H1 (cell line): ENCODE measurements around the gene POLR2H. TPM values are rescaled to one million over a fixed set of nuclear protein-coding genes. Genes with fewer than 3 reads are reported as not detected.

Experiments used
- CTCF ChIA-PET: fragments of 300-600 bp; sonication (Branson Sonifier 250); formaldehyde crosslinking; loops from one replicate; lab custom pipeline; 2021; ENCODE audit not compliant: partially characterized antibody; lab: Charles Lee
- POLR2A ChIA-PET: fragments of 300-600 bp; sonication (Branson Sonifier 250); formaldehyde crosslinking; loops from one replicate; lab custom pipeline; 2021; ENCODE audit warnings: inconsistent platforms; ENCODE audit not compliant: partially characterized antibody; lab: Charles Lee
- DNase-seq, 2 experiments: peaks; one replicate each; pipeline versions ENCODE4 v3.0.0 to v3.0.0-alpha.2; 2010 to 2022; ENCODE audit warnings: low spot score in 2 of 2, low read depth in 1 of 2, mixed read lengths in 1 of 2
- FAIRE-seq: peaks from 2 replicates; lab custom pipeline; 2011; peaks lifted over from hg19 to GRCh38; lab: Jason Lieb, UNC
- H2AFZ ChIP-seq: 2 replicates; pipeline ENCODE4 v1.8.1; 2012; ENCODE audit warnings: low read length, inconsistent platforms
- H2AK5ac ChIP-seq: 2 replicates; pipeline ENCODE4 v1.6.1; 2013; ENCODE audit warnings: low read depth, low read length
- H2BK120ac ChIP-seq: replicated peaks from 2 replicates; pipeline ENCODE3; 2013; ENCODE audit warnings: low read depth, low read length, inconsistent platforms
- H2BK12ac ChIP-seq: 2 replicates; pipeline ENCODE4 v1.6.1; 2013; ENCODE audit warnings: low read depth, low read length
- H2BK15ac ChIP-seq: 2 replicates; pipeline ENCODE4 v1.6.1; 2013; ENCODE audit warnings: low read length
- H2BK20ac ChIP-seq: 2 replicates; pipeline ENCODE4 v1.6.1; 2013; ENCODE audit warnings: low read length
- H2BK5ac ChIP-seq: 2 replicates; pipeline ENCODE4 v1.6.1; 2013; ENCODE audit warnings: low read depth, low read length
- H3K14ac ChIP-seq: 2 replicates; pipeline ENCODE4 v1.6.1; 2013; ENCODE audit warnings: inconsistent platforms; ENCODE audit not compliant: insufficient read length
- H3K18ac ChIP-seq: 2 replicates; pipeline ENCODE4 v1.6.1; 2013; ENCODE audit warnings: low read length; ENCODE audit errors: extremely low read depth
- H3K23ac ChIP-seq: 2 replicates; pipeline ENCODE4 v1.6.1; 2013; ENCODE audit warnings: inconsistent platforms; ENCODE audit not compliant: insufficient read length
- H3K23me2 ChIP-seq: 2 replicates; pipeline ENCODE4 v1.6.1; 2013; ENCODE audit warnings: low read depth, low read length
- H3K27ac ChIP-seq: 2 replicates; pipeline ENCODE4 v1.6.1; 2011; ENCODE audit warnings: low read depth, low read length, inconsistent platforms
- H3K27me3 ChIP-seq, 4 experiments: replicated peaks in 1 of 4; 1 replicate in 1 of 4; 2 replicates in 3 of 4; pipeline versions ENCODE4 v1.6.1 to v1.8.1; 2011 to 2013; ENCODE audit warnings: low read length in 3 of 4, mild to moderate bottlenecking in 3 of 4, inconsistent platforms in 2 of 4, mixed read lengths in 2 of 4, moderate library complexity in 1 of 4; ENCODE audit not compliant: control insufficient read depth in 3 of 4, insufficient read depth in 3 of 4; ENCODE audit errors: extremely low read depth in 1 of 4
- H3K36me3 ChIP-seq, 4 experiments: 2 replicates each; pipeline versions ENCODE4 v1.6.1 to v1.8.1; 2011 to 2013; ENCODE audit warnings: mild to moderate bottlenecking in 4 of 4, low read length in 3 of 4, moderate library complexity in 2 of 4, control low read depth in 1 of 4, inconsistent platforms in 1 of 4; ENCODE audit not compliant: insufficient read depth in 4 of 4, control insufficient read depth in 2 of 4
- H3K4ac ChIP-seq: replicated peaks from 2 replicates; pipeline ENCODE3; 2013; ENCODE audit warnings: low read length, low read depth, mixed read lengths, inconsistent platforms; ENCODE audit not compliant: insufficient read length
- H3K4me1 ChIP-seq, 4 experiments: replicated peaks in 1 of 4; 1 replicate in 1 of 4; 2 replicates in 3 of 4; pipeline versions ENCODE4 v1.6.1 to v1.8.1; 2011 to 2013; ENCODE audit warnings: low read length in 3 of 4, inconsistent platforms in 2 of 4, mixed read lengths in 1 of 4; ENCODE audit not compliant: insufficient read depth in 4 of 4, control insufficient read depth in 3 of 4
- H3K4me2 ChIP-seq, 2 experiments: 2 replicates each; pipeline versions ENCODE4 v1.6.1 to v1.8.1; 2011 to 2013; ENCODE audit warnings: low read depth in 2 of 2, low read length in 2 of 2, control low read depth in 1 of 2, inconsistent platforms in 1 of 2, mild to moderate bottlenecking in 1 of 2; ENCODE audit not compliant: insufficient read depth in 1 of 2
- H3K4me3 ChIP-seq, 4 experiments: fragments of 200-600, 300-600 bp in 1 of 4; sonication (generic), shearing (Covaris generic), sonication (Bioruptor Twin) in 1 of 4; 2 replicates each; pipeline versions ENCODE4 v1.5.1 to v1.8.1; 2011 to 2016; ENCODE audit warnings: low read length in 4 of 4, low read depth in 3 of 4, control low read depth in 2 of 4, inconsistent platforms in 2 of 4, mild to moderate bottlenecking in 2 of 4, mixed read lengths in 1 of 4, moderate library complexity in 1 of 4; ENCODE audit not compliant: insufficient read depth in 2 of 4; ENCODE audit errors: extremely low read depth in 1 of 4
- H3K56ac ChIP-seq: replicated peaks from 2 replicates; pipeline ENCODE3; 2013; ENCODE audit warnings: low read depth, mild to moderate bottlenecking, mixed read lengths, low read length, inconsistent platforms; ENCODE audit not compliant: insufficient read length
- H3K79me1 ChIP-seq: 2 replicates; pipeline ENCODE4 v1.6.1; 2013; ENCODE audit warnings: low read depth, low read length, control low read depth
- H3K79me2 ChIP-seq, 2 experiments: 2 replicates each; pipeline versions ENCODE4 v1.6.1 to v1.8.1; 2012 to 2013; ENCODE audit warnings: low read length in 2 of 2, mild to moderate bottlenecking in 2 of 2, inconsistent platforms in 1 of 2; ENCODE audit not compliant: insufficient read depth in 2 of 2, control insufficient read depth in 1 of 2
- H3K9ac ChIP-seq, 4 experiments: replicated peaks in 1 of 4; 1 replicate in 1 of 4; 2 replicates in 3 of 4; pipeline versions ENCODE4 v1.6.1 to v1.8.1; 2011 to 2013; ENCODE audit warnings: low read depth in 3 of 4, low read length in 3 of 4, control low read depth in 2 of 4, mild to moderate bottlenecking in 2 of 4, moderate library complexity in 2 of 4, inconsistent platforms in 1 of 4; ENCODE audit errors: extremely low read depth in 1 of 4
- H3K9me3 ChIP-seq, 2 experiments: 2 replicates each; pipeline versions ENCODE4 v1.6.1 to v1.8.1; 2012 to 2013; ENCODE audit warnings: mild to moderate bottlenecking in 2 of 2, moderate library complexity in 2 of 2, control low read depth in 1 of 2, inconsistent platforms in 1 of 2, low read depth in 1 of 2, low read length in 1 of 2, mixed read lengths in 1 of 2; ENCODE audit not compliant: insufficient read depth in 2 of 2
- H4K20me1 ChIP-seq, 2 experiments: replicated peaks in 1 of 2; 2 replicates each; pipeline versions ENCODE3 to v1.8.1; 2011 to 2013; ENCODE audit warnings: inconsistent platforms in 2 of 2, low read length in 2 of 2, mild to moderate bottlenecking in 1 of 2; ENCODE audit not compliant: insufficient read depth in 2 of 2, control insufficient read depth in 1 of 2
- H4K5ac ChIP-seq: 2 replicates; pipeline ENCODE4 v1.6.1; 2013; ENCODE audit warnings: low read length, low read depth, mixed read lengths, inconsistent platforms; ENCODE audit not compliant: insufficient read length
- H4K8ac ChIP-seq: 2 replicates; pipeline ENCODE4 v1.8.0; 2013; ENCODE audit warnings: mild to moderate bottlenecking, moderate library complexity, low read length, inconsistent platforms; ENCODE audit not compliant: insufficient read depth; ENCODE audit errors: extremely low read depth
- H4K91ac ChIP-seq: replicated peaks from 2 replicates; pipeline ENCODE3; 2013; ENCODE audit warnings: low read length, mixed read lengths, inconsistent platforms; ENCODE audit not compliant: insufficient read length
- GABPA ChIP-seq: IDR thresholded peaks from 2 replicates; pipeline ENCODE4 v1.6.1; 2011; ENCODE audit warnings: mild to moderate bottlenecking, low read length, moderate library complexity, borderline replicate concordance; ENCODE audit not compliant: insufficient read depth
- HDAC6 ChIP-seq: IDR thresholded peaks from one replicate; pipeline ENCODE4 v1.7.1; 2012; ENCODE audit warnings: low read depth, mild to moderate bottlenecking, inconsistent platforms, low read length, moderate library complexity
- JUN ChIP-seq: IDR thresholded peaks from 2 replicates; pipeline ENCODE4 v1.6.1; 2011; ENCODE audit warnings: low read depth, mild to moderate bottlenecking, improper control_type of control experiment, low read length
- MAFK ChIP-seq: IDR thresholded peaks from 2 replicates; pipeline ENCODE4 v1.6.1; 2012; ENCODE audit warnings: low read depth, mild to moderate bottlenecking, improper control_type of control experiment, low read length
- RNF2 ChIP-seq: fragments of 200-900, 300-1000 bp; sonication (generic); IDR thresholded peaks from 2 replicates; pipeline ENCODE4 v1.7.1; 2016; ENCODE audit warnings: borderline replicate concordance, low read depth, mild to moderate bottlenecking, antibody characterized with exemption, low read length; ENCODE audit not compliant: poor library complexity, severe bottlenecking; ENCODE audit errors: missing control alignments
- WGBS, 2 experiments: shearing (Covaris generic) in 1 of 2; methylation state at CpG; one replicate each; pipeline versions ENCODE4 v1.1.6 to v1.1.7; 2013 to 2015; ENCODE audit warnings: low lambda C conversion rate in 2 of 2, mixed read lengths in 2 of 2, inconsistent platforms in 1 of 2, low coverage in 1 of 2, missing lambda C conversion rate in 1 of 2; ENCODE audit not compliant: insufficient replicate concordance in 2 of 2, insufficient coverage in 1 of 2, insufficient read length in 1 of 2; ENCODE audit errors: extremely low coverage in 1 of 2, missing lambda C conversion rate in 1 of 2; 5-methylcytosine and 5-hydroxymethylcytosine counted together
- polyA plus RNA-seq, 7 experiments: library from polyadenylated mRNA; depleted of rRNA in 3 of 7; stranded (reverse) in 5 of 7; unstranded in 2 of 7; fragments of >200 nt in 5 of 7; fragments of 200-250 nt in 2 of 7; gene quantifications; 1 replicate in 5 of 7; 2 replicates in 1 of 7; 4 replicates in 1 of 7; pipeline versions ENCODE4 v1.2.1 to v1.2.3, GENCODE V29; 2011 to 2013; ENCODE audit warnings: missing spikeins in 2 of 7, mixed read lengths in 2 of 7
- total RNA-seq: library from RNA; stranded (reverse); fragmentation: NEBNext Ultra II Directional; extraction: Animal tissue kit (Norgen Biotek cat#: 25700); gene quantifications from 2 replicates; pipeline ENCODE4 v1.2.1, GENCODE V29; 2021

POLR2H gene
- total and polyA plus RNA-seq, 2 of the 8 experiments (the other 6 are each of a cell fraction or from before 2014, with no cell fraction given), result 113 to 335 TPM

GRCh38 chr3:184347321-184348056 is 14.0 kb upstream of the POLR2H start:
- H4K91ac ChIP-seq, result no peak overlapping the region
- POLR2A ChIA-PET, result interaction anchor here (0.8 to 3.2 kb wide), 11 partner anchors 9 to 32 kb away, joined by 3 to 23 read pairs (median 4); partner anchors contain the start of gene FAM131A
- no peak for TF ChIP-seq GABPA
- peak; percentile 9; the same call in 1 of the 2 replicates for TF ChIP-seq MAFK
- TF ChIP-seq HDAC6, result no peak
- no peak for TF ChIP-seq JUN
- no peak for TF ChIP-seq RNF2
- no peak overlapping the region for H2BK120ac ChIP-seq
- H3K23ac ChIP-seq, result no peak overlapping the region
- H4K20me1 ChIP-seq, result peaks cover 2 to 12% of the 10 kb centered on the region in 2 experiments
- peaks cover 0 to 13% (median 10%) of the 10 kb centered on the region in 4 experiments; a peak in 6 of 7 replicates for H3K4me1 ChIP-seq
- no peaks in the 10 kb centered on the region for H3K23me2 ChIP-seq
- CTCF ChIA-PET, result interaction anchor here (1.0 to 1.5 kb wide), 4 partner anchors 9 to 428 kb away, joined by 3 to 9 read pairs (median 4); partner anchors contain the start of gene FAM131A
- no peak overlapping the region for H3K4me2 ChIP-seq
- H3K79me2 ChIP-seq, result no peaks in the 10 kb centered on the region
- H2BK5ac ChIP-seq, result 0 out of 2 replicates have a peak overlapping the region, but pooled peaks have one; percentile 10
- no peak overlapping the region for H4K8ac ChIP-seq
- no peak overlapping the region for H3K14ac ChIP-seq
- H3K4ac ChIP-seq, result no peak overlapping the region
- no peak overlapping the region for H2AK5ac ChIP-seq
- no peak for DNase-seq
- H2BK12ac ChIP-seq, result no peak overlapping the region
- no peaks in the 10 kb centered on the region for H3K27me3 ChIP-seq
- no peak overlapping the region for H2BK20ac ChIP-seq
- no peak overlapping the region for H2BK15ac ChIP-seq
- H3K9me3 ChIP-seq, result no peaks in the 10 kb centered on the region
- no peak overlapping the region for H3K56ac ChIP-seq
- H2AFZ ChIP-seq, result no peak overlapping the region
- no peak overlapping the region for H3K27ac ChIP-seq
- no peak overlapping the region for H4K5ac ChIP-seq
- no peak for FAIRE-seq
- no peak overlapping the region for H3K4me3 ChIP-seq
- no peak overlapping the region for H3K9ac ChIP-seq
- H3K36me3 ChIP-seq, result peaks cover 0 to 17% (median 7%) of the 10 kb centered on the region in 4 experiments; a peak in 6 of 8 replicates
- H3K79me1 ChIP-seq, result no peaks in the 10 kb centered on the region; the same call in 1 of the 2 replicates
- no peak overlapping the region for H3K18ac ChIP-seq
- 79% methylated on average over 12 of the region's 12 CpGs; no CpG with 5 or more reads in 1 of the 2 experiments for WGBS, 2 experiments
